Gastroesophageal sphincter (tissue), 3 donors: Measurements from ENCODE around the gene SPTB.

Experiments
- POLR2A ChIP-seq, 2 donors: fragments of 450-650 bp; IDR thresholded peaks; one replicate each; pipeline ENCODE4 v1.6.1; 2017; ENCODE audit warnings: antibody characterized with exemption in 2 of 2, mild to moderate bottlenecking in 2 of 2, moderate library complexity in 1 of 2
- POLR2AphosphoS5 ChIP-seq: sonication (generic); formaldehyde crosslinking; IDR thresholded peaks from one replicate; pipeline ENCODE4 v1.6.1; 2017; ENCODE audit warnings: antibody characterized with exemption
- TF ChIP-seq, protein P1 (sequence below), 4 experiments: fragments of 200-600 bp in 2 of 4; fragments of 450-650 bp in 2 of 4; sonication (generic) in 1 of 4; IDR thresholded peaks; one replicate each; pipeline ENCODE4 v1.5.1; 2017 to 2019; ENCODE audit warnings: antibody characterized with exemption in 4 of 4, mild to moderate bottlenecking in 2 of 4, moderate library complexity in 2 of 4

DNA sequence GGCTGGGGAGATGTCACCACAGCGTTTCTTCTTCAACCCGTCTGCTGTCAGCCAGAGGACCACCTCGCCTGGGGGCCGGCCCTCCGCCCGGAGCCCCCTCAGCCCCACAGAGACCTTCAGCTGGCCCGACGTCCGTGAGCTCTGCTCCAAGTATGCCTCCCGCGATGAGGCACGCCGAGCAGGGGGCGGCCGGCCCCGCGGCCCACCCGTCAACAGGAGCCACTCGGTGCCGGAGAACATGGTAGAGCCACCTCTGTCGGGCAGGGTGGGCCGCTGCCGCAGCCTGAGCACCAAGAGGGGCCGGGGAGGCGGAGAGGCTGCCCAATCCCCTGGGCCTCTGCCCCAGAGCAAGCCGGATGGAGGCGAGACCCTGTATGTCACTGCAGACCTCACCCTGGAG, 136.6 kb downstream of the SPTB start:
- TF ChIP-seq, protein P1, sequence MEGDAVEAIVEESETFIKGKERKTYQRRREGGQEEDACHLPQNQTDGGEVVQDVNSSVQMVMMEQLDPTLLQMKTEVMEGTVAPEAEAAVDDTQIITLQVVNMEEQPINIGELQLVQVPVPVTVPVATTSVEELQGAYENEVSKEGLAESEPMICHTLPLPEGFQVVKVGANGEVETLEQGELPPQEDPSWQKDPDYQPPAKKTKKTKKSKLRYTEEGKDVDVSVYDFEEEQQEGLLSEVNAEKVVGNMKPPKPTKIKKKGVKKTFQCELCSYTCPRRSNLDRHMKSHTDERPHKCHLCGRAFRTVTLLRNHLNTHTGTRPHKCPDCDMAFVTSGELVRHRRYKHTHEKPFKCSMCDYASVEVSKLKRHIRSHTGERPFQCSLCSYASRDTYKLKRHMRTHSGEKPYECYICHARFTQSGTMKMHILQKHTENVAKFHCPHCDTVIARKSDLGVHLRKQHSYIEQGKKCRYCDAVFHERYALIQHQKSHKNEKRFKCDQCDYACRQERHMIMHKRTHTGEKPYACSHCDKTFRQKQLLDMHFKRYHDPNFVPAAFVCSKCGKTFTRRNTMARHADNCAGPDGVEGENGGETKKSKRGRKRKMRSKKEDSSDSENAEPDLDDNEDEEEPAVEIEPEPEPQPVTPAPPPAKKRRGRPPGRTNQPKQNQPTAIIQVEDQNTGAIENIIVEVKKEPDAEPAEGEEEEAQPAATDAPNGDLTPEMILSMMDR (IDR thresholded peaks at IDR 0.05) = no peak
- no peak for TF ChIP-seq POLR2AphosphoS5
- TF ChIP-seq POLR2A (IDR thresholded peaks at IDR 0.05) = no peak
